ENCODE data around the gene DEGS2. TPM values are rescaled to one million over a fixed set of nuclear protein-coding genes. Genes with fewer than 3 reads are reported as not detected.

Gene DEGS2
- total RNA-seq, 1 experiment from 2014 or later = not detected

DNA sequence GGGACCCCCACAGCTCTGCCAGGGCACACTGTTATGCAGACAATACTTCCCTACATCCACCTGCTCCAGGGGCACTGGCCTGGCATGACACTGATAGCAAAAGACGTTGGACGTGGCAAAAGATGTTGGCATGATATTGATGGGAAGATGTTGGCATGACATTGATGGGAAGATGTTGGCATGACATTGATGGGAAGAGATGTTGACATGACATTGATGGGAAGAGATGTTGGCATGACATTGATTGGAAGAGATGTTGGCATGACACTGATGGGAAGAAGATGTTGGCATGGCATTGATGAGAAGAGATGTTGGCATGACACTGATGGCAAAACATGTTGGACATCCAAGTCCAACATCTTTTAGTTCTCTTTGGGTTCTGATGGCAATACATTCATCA, 11.4 kb upstream of the DEGS2 start:
- Histone ChIP-seq H3K9me3 (ENCODE audit: low read depth, low read length, poor library complexity, severe bottlenecking) (no peaks in the 10 kb centered on the region), H3K27ac (ENCODE audit: low read depth, low read length, poor library complexity, severe bottlenecking) (no peak overlapping the region), H3K4me3 (ENCODE audit: low read depth, low read length, poor library complexity, severe bottlenecking) (no peak overlapping the region), H3K36me3 (ENCODE audit: insufficient read depth, low read length, poor library complexity, severe bottlenecking) (no peaks in the 10 kb centered on the region), H3K27me3 (replicated peaks; ENCODE audit: insufficient read depth, low read depth, low read length, poor library complexity) (no peaks in the 10 kb centered on the region), H3K4me1 (ENCODE audit: insufficient read depth, low read length, poor library complexity, severe bottlenecking) (peaks cover 5% of the 10 kb centered on the region)
- no peak for TF ChIP-seq EZH2 (IDR thresholded peaks at IDR 0.05; ENCODE audit: borderline replicate concordance, low read depth, low read length, poor library complexity, severe bottlenecking)
- TF ChIP-seq, protein P1, sequence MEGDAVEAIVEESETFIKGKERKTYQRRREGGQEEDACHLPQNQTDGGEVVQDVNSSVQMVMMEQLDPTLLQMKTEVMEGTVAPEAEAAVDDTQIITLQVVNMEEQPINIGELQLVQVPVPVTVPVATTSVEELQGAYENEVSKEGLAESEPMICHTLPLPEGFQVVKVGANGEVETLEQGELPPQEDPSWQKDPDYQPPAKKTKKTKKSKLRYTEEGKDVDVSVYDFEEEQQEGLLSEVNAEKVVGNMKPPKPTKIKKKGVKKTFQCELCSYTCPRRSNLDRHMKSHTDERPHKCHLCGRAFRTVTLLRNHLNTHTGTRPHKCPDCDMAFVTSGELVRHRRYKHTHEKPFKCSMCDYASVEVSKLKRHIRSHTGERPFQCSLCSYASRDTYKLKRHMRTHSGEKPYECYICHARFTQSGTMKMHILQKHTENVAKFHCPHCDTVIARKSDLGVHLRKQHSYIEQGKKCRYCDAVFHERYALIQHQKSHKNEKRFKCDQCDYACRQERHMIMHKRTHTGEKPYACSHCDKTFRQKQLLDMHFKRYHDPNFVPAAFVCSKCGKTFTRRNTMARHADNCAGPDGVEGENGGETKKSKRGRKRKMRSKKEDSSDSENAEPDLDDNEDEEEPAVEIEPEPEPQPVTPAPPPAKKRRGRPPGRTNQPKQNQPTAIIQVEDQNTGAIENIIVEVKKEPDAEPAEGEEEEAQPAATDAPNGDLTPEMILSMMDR (conservative IDR thresholded peaks at IDR 0.05; ENCODE audit: low read depth, low read length) = no peak
- ChIA-PET POLR2A (ENCODE audit: low non-redundant PET) (no interaction called here), CTCF (no interaction called here)
- BruUV-seq (replicated peaks) = no TSS peak
- no peak for DNase-seq (ENCODE audit: low spot score)
- intact Hi-C loops (cut with micrococcal nuclease; ENCODE audit: unreplicated experiment) = no loop called here

- ChIA-PET CTCF (no interaction called here), POLR2A (ENCODE audit: low non-redundant PET) (no interaction called here)
- DNase-seq (ENCODE audit: low spot score) = no peak
- no TSS peak for BruUV-seq (replicated peaks)
- Histone ChIP-seq H3K27me3 (replicated peaks; ENCODE audit: insufficient read depth, low read depth, low read length, poor library complexity) (no peaks in the 10 kb centered on the region), H3K36me3 (ENCODE audit: insufficient read depth, low read length, poor library complexity, severe bottlenecking) (no peaks in the 10 kb centered on the region), H3K4me1 (ENCODE audit: insufficient read depth, low read length, poor library complexity, severe bottlenecking) (peaks cover 5% of the 10 kb centered on the region), H3K27ac (ENCODE audit: low read depth, low read length, poor library complexity, severe bottlenecking) (no peak overlapping the region), H3K9me3 (ENCODE audit: low read depth, low read length, poor library complexity, severe bottlenecking) (no peaks in the 10 kb centered on the region), H3K4me3 (ENCODE audit: low read depth, low read length, poor library complexity, severe bottlenecking) (no peak overlapping the region)
- intact Hi-C loops (cut with micrococcal nuclease; ENCODE audit: unreplicated experiment) = no loop called here
- no peak for TF ChIP-seq EZH2 (IDR thresholded peaks at IDR 0.05; ENCODE audit: borderline replicate concordance, low read depth, low read length, poor library complexity, severe bottlenecking)
- TF ChIP-seq, protein P1 (conservative IDR thresholded peaks at IDR 0.05; ENCODE audit: low read depth, low read length) = no peak
These were observed 9.1 kb upstream of the DEGS2 start for GRCh38 chr14:100168506-100168905.

DNA sequence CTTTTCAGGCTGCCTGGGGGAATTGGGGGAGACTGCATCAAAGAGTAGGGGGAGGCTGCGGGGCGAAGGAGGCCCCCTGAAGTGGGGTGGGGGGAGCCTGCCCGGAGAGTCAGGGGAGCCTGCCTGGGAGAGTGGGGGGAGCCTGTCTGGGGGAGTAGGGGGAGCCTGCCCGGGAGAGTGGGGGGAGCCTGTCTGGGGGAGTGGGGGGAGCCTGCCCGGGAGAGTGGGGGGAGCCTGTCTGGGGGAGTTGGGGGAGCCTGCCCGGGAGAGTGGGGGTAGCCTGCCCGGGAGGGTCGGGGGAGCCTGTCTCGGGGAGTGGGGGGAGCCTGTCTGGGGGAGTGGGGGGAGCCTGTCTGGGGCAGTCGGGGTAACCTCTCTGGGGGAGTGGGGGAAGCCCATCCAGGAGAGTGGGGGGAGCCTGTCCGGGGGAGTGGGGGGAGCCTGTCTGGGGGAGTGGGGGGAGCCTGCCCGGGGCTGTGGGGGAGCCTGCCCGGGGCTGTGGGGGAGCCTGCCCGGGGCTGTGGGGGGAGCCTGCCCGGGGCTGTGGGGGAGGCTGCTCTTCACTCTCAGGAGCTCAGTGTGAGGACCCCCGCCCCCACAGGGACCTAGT, 6.5 kb upstream of the DEGS2 start:
- Histone ChIP-seq H3K4me1 (ENCODE audit: insufficient read depth, low read length, poor library complexity, severe bottlenecking) (peaks cover 5% of the 10 kb centered on the region), H3K4me3 (ENCODE audit: low read depth, low read length, poor library complexity, severe bottlenecking) (peak overlapping the region; percentile 35), H3K9me3 (ENCODE audit: low read depth, low read length, poor library complexity, severe bottlenecking) (no peaks in the 10 kb centered on the region), H3K27ac (ENCODE audit: low read depth, low read length, poor library complexity, severe bottlenecking) (no peak overlapping the region), H3K36me3 (ENCODE audit: insufficient read depth, low read length, poor library complexity, severe bottlenecking) (no peaks in the 10 kb centered on the region), H3K27me3 (replicated peaks; ENCODE audit: insufficient read depth, low read depth, low read length, poor library complexity) (peaks cover 3% of the 10 kb centered on the region)
- POLR2A ChIA-PET (ENCODE audit: low non-redundant PET) = no interaction called here
- CTCF ChIA-PET = no interaction called here
- DNase-seq (ENCODE audit: low spot score) = no peak
- intact Hi-C loops (cut with micrococcal nuclease; ENCODE audit: unreplicated experiment) = no loop called here
- TF ChIP-seq, protein P1 (conservative IDR thresholded peaks at IDR 0.05; ENCODE audit: low read depth, low read length) = no peak
- no peak for TF ChIP-seq EZH2 (IDR thresholded peaks at IDR 0.05; ENCODE audit: borderline replicate concordance, low read depth, low read length, poor library complexity, severe bottlenecking)
- BruUV-seq (replicated peaks) = no TSS peak

All from A673 (cell line).